IMR-90 (cell line): ENCODE data around the gene SEPHS1.

Experiments
- BHLHE40 ChIP-seq: fragments of 150-350 bp; IDR thresholded peaks from 2 replicates; pipeline ENCODE4 v1.6.1; 2016; ENCODE audit warnings: mild to moderate bottlenecking, low read depth, low read length
- CEBPB ChIP-seq: IDR thresholded peaks from 2 replicates; pipeline ENCODE4 v1.6.1; 2012; ENCODE audit warnings: low read depth, low read length, improper control_type of control experiment
- FOS ChIP-seq: fragments of 150-350 bp; IDR thresholded peaks from 2 replicates; pipeline ENCODE4 v1.6.1; 2016; ENCODE audit warnings: low read depth, low read length
- MAFK ChIP-seq: IDR thresholded peaks from 2 replicates; pipeline ENCODE4 v1.6.1; 2012; ENCODE audit warnings: low read depth, low read length, improper control_type of control experiment
- MAZ ChIP-seq: IDR thresholded peaks from 2 replicates; pipeline ENCODE4 v1.6.1; 2012; ENCODE audit warnings: low read depth, mild to moderate bottlenecking, low read length, improper control_type of control experiment, moderate library complexity, borderline replicate concordance
- MXI1 ChIP-seq: IDR thresholded peaks from 2 replicates; pipeline ENCODE4 v1.6.1; 2012; ENCODE audit warnings: low read depth, mild to moderate bottlenecking, low read length, moderate library complexity, borderline replicate concordance
- NFE2L2 ChIP-seq: fragments of 150-350 bp; IDR thresholded peaks from 2 replicates; pipeline ENCODE4 v1.6.1; 2016; ENCODE audit warnings: low read depth, mild to moderate bottlenecking, low read length
- POLR2A ChIP-seq: IDR thresholded peaks from 2 replicates; pipeline ENCODE4 v1.6.1; 2012; ENCODE audit warnings: mild to moderate bottlenecking, low read depth, low read length
- RAD21 ChIP-seq: IDR thresholded peaks from 2 replicates; pipeline ENCODE4 v1.6.1; 2012; ENCODE audit warnings: low read length, improper control_type of control experiment
- RCOR1 ChIP-seq: IDR thresholded peaks from 2 replicates; pipeline ENCODE4 v1.6.1; 2012; ENCODE audit warnings: mild to moderate bottlenecking, low read length, improper control_type of control experiment; ENCODE audit not compliant: insufficient replicate concordance
- RFX5 ChIP-seq: IDR thresholded peaks from 2 replicates; pipeline ENCODE4 v1.8.0; 2012; ENCODE audit warnings: low read depth, mild to moderate bottlenecking, low read length, moderate library complexity
- TF ChIP-seq, protein P1 (sequence below): conservative IDR thresholded peaks from 2 replicates; pipeline ENCODE4 v1.5.1; 2012; ENCODE audit warnings: mild to moderate bottlenecking, low read depth, low read length, improper control_type of control experiment
- TF ChIP-seq, protein P2 (sequence below): fragments of 150-350 bp; IDR thresholded peaks from 2 replicates; pipeline ENCODE4 v1.6.1; 2017; ENCODE audit warnings: mild to moderate bottlenecking, antibody characterized with exemption, low read length, low read depth

GRCh38 chr10:13284050-13284449 lies 64.0 kb downstream of the SEPHS1 start:
- TF ChIP-seq, protein P1, sequence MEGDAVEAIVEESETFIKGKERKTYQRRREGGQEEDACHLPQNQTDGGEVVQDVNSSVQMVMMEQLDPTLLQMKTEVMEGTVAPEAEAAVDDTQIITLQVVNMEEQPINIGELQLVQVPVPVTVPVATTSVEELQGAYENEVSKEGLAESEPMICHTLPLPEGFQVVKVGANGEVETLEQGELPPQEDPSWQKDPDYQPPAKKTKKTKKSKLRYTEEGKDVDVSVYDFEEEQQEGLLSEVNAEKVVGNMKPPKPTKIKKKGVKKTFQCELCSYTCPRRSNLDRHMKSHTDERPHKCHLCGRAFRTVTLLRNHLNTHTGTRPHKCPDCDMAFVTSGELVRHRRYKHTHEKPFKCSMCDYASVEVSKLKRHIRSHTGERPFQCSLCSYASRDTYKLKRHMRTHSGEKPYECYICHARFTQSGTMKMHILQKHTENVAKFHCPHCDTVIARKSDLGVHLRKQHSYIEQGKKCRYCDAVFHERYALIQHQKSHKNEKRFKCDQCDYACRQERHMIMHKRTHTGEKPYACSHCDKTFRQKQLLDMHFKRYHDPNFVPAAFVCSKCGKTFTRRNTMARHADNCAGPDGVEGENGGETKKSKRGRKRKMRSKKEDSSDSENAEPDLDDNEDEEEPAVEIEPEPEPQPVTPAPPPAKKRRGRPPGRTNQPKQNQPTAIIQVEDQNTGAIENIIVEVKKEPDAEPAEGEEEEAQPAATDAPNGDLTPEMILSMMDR, result no peak
- no peak for TF ChIP-seq CEBPB
- no peak for TF ChIP-seq RAD21
- TF ChIP-seq BHLHE40, result no peak
- TF ChIP-seq MAFK, result no peak
- no peak for TF ChIP-seq NFE2L2
- no peak for TF ChIP-seq POLR2A
- no peak for TF ChIP-seq MXI1
- TF ChIP-seq, protein P2, sequence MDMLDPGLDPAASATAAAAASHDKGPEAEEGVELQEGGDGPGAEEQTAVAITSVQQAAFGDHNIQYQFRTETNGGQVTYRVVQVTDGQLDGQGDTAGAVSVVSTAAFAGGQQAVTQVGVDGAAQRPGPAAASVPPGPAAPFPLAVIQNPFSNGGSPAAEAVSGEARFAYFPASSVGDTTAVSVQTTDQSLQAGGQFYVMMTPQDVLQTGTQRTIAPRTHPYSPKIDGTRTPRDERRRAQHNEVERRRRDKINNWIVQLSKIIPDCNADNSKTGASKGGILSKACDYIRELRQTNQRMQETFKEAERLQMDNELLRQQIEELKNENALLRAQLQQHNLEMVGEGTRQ, result no peak
- TF ChIP-seq MAZ, result no peak
- TF ChIP-seq RFX5, result no peak
- TF ChIP-seq RCOR1, result no peak
- TF ChIP-seq FOS, result no peak
